Common myeloid progenitor, CD34-positive (primary cell): Measurements from ENCODE around the gene GNPTAB.

ENCODE experiments used
- CTCF ChIA-PET: fragments of 350-600 bp; sonication (Branson Sonifier 250); formaldehyde crosslinking; loops from one replicate; lab custom pipeline; 2021; ENCODE audit warnings: antibody characterized with exemption; lab: Charles Lee
- POLR2A ChIA-PET: fragments of 350-600 bp; sonication (Branson Sonifier 250); formaldehyde crosslinking; loops from one replicate; lab custom pipeline; 2021; ENCODE audit warnings: antibody characterized with exemption; lab: Charles Lee
- DNase-seq, 3 donors: peaks; one replicate each; pipeline versions ENCODE4 v3.0.0 to v3.0.0-alpha.2; 2013
- H3K27ac ChIP-seq, 2 experiments: 1 replicate in 1 of 2; 2 replicates in 1 of 2; pipeline ENCODE4 v1.7.0; 2013; ENCODE audit warnings: inconsistent platforms in 2 of 2, low read length in 2 of 2, mild to moderate bottlenecking in 2 of 2, low read depth in 1 of 2, moderate library complexity in 1 of 2; ENCODE audit not compliant: severe bottlenecking in 2 of 2, insufficient read depth in 1 of 2, poor library complexity in 1 of 2
- H3K27me3 ChIP-seq, 5 experiments: replicated peaks in 2 of 5; 1 replicate in 3 of 5; 2 replicates in 2 of 5; pipeline versions ENCODE4 v1.6.1 to v1.7.0; 2013; ENCODE audit warnings: low read length in 4 of 5, mild to moderate bottlenecking in 2 of 5, moderate library complexity in 2 of 5, inconsistent platforms in 1 of 5; ENCODE audit not compliant: insufficient read depth in 5 of 5, control insufficient read depth in 4 of 5
- H3K36me3 ChIP-seq, 4 experiments: 1 replicate in 2 of 4; 2 replicates in 2 of 4; pipeline versions ENCODE4 v1.6.1 to v1.7.0; 2013; ENCODE audit warnings: low read length in 3 of 4, control low read depth in 1 of 4, mild to moderate bottlenecking in 1 of 4; ENCODE audit not compliant: control insufficient read depth in 4 of 4, insufficient read depth in 4 of 4
- H3K4me1 ChIP-seq, 4 experiments: 1 replicate in 3 of 4; 2 replicates in 1 of 4; pipeline versions ENCODE4 v1.6.1 to v1.7.1; 2013; ENCODE audit warnings: low read length in 3 of 4, mild to moderate bottlenecking in 3 of 4, control low read depth in 1 of 4, inconsistent platforms in 1 of 4, moderate library complexity in 1 of 4; ENCODE audit not compliant: control insufficient read depth in 4 of 4, insufficient read depth in 4 of 4; ENCODE audit errors: control extremely low read depth in 1 of 4
- H3K4me3 ChIP-seq, 7 experiments: 1 replicate in 4 of 7; 2 replicates in 3 of 7; pipeline versions ENCODE4 v1.5.1 to v1.7.0; 2013; ENCODE audit warnings: mild to moderate bottlenecking in 7 of 7, low read length in 6 of 7, moderate library complexity in 6 of 7, inconsistent platforms in 2 of 7, low read depth in 2 of 7, control low read depth in 1 of 7; ENCODE audit not compliant: insufficient read depth in 4 of 7, control insufficient read depth in 1 of 7; ENCODE audit errors: extremely low read depth in 1 of 7
- H3K9me3 ChIP-seq, 5 experiments: 1 replicate in 4 of 5; 2 replicates in 1 of 5; pipeline versions ENCODE4 v1.6.1 to v1.7.1; 2013; ENCODE audit warnings: low read length in 4 of 5, mild to moderate bottlenecking in 2 of 5, inconsistent platforms in 1 of 5, low read depth in 1 of 5, moderate library complexity in 1 of 5; ENCODE audit not compliant: control insufficient read depth in 4 of 5, insufficient read depth in 2 of 5; ENCODE audit errors: control extremely low read depth in 1 of 5
- WGBS: methylation state at CpG from one replicate; pipeline ENCODE4 v1.1.5; 2013; ENCODE audit not compliant: insufficient coverage; 5-methylcytosine and 5-hydroxymethylcytosine counted together

The GNPTAB gene

GRCh38 chr12:101802486-101802885 lies 28.3 kb downstream of the GNPTAB start:
- Histone ChIP-seq H3K4me3 (no peak overlapping the region), H3K9me3 (no peaks in the 10 kb centered on the region), H3K4me1 (peaks cover 4 to 31% (median 7%) of the 10 kb centered on the region in 4 experiments), H3K36me3 (no peaks in the 10 kb centered on the region), H3K27ac (no peak overlapping the region), H3K27me3 (no peaks in the 10 kb centered on the region)
- ChIA-PET POLR2A (no interaction called here), CTCF (interaction anchor here (0.7 to 1.4 kb wide), 2 partner anchors 20 to 21 kb away, joined by 3 to 4 read pairs; no protein-coding TSS in a partner anchor)
- WGBS: 100% methylated on average over 1 of the region's 2 CpGs
- DNase-seq: no peak

DNA sequence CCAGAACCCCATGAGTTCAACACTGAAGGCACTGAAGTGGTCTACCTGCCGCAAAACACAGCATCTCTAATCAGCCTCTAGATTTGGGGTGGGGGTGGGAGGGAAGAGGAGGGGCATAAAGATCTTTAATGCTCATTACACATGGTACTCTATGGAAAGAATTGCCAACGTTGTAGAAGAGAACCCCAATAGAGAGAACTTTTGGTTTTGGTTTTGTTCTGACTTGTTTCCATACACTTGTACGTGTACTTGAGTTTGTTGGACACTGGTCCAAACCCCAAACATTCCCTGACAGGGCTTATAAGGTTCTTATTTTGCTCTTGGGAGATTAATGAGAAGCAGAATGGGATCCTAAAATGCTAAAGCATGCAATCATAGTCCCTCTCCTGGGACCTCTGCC lies 31.0 kb downstream of the GNPTAB start:
- no peak for DNase-seq
- POLR2A ChIA-PET: no interaction called here

DNA sequence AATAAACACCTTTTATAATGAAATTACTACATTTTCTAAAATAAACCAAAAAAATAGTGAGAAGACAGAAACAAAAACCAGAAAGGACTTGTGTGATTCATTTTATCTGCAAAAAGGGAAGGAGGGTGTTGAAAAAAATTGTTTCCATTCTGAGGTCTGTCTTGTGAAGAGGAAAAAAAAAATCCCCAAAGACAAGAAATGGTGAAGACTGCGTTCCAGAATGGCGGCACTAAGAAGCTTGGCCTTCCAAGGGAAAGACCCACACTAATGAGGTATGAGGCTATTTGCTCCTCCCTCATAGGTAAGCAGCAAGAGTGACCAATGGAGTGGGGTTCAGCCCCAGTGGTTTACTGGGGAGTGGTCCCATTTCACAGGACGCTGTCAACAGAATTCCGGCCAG lies 35.0 kb downstream of the GNPTAB start:
- no peak overlapping the region for H3K27ac ChIP-seq
- CTCF ChIA-PET: interaction anchor here (4.7 kb wide), 1 partner anchor 34 kb away, joined by 33 read pairs; the partner anchor contains the start of gene GNPTAB

More for the DNA sequence above, 31.0 kb downstream of the GNPTAB start:
- no peak overlapping the region for H3K27ac ChIP-seq
- H3K4me1 ChIP-seq: peaks cover 4 to 34% (median 9%) of the 10 kb centered on the region in 4 experiments
- H3K4me3 ChIP-seq: no peak overlapping the region
- peaks cover 0 to 4% (median 2%) of the 10 kb centered on the region in 4 experiments for H3K36me3 ChIP-seq
- WGBS: 100% methylated on average over 2 of the region's 3 CpGs
- no peaks in the 10 kb centered on the region for H3K27me3 ChIP-seq
- CTCF ChIA-PET: no interaction called here
- H3K9me3 ChIP-seq: no peaks in the 10 kb centered on the region

GRCh38 chr12:101795013-101795412 lies 35.7 kb downstream of the GNPTAB start:
- Histone ChIP-seq H3K36me3 (peaks cover 2 to 21% (median 14%) of the 10 kb centered on the region in 4 experiments), H3K27me3 (no peaks in the 10 kb centered on the region), H3K4me1 (peaks cover 4 to 63% (median 9%) of the 10 kb centered on the region in 4 experiments), H3K9me3 (no peaks in the 10 kb centered on the region), H3K4me3 (no peak overlapping the region), H3K27ac (no peak overlapping the region)
- ChIA-PET POLR2A (no interaction called here), CTCF (interaction anchor here (1.2 to 4.7 kb wide), 2 partner anchors 10 to 34 kb away, joined by 5 to 33 read pairs; partner anchors contain the start of gene GNPTAB)
- no peak for DNase-seq
- WGBS: no CpG with 5 or more reads among the region's 1 CpG

More for the DNA sequence above, 35.0 kb downstream of the GNPTAB start:
- POLR2A ChIA-PET: no interaction called here
- H3K4me1 ChIP-seq: peaks cover 4 to 61% (median 9%) of the 10 kb centered on the region in 4 experiments
- 82% methylated on average over 3 of the region's 4 CpGs for WGBS
- peak overlapping the region in 1 of 7 experiments; percentile 28 for H3K4me3 ChIP-seq
- no peaks in the 10 kb centered on the region for H3K9me3 ChIP-seq
- DNase-seq: peak in 2 of 3 donors; percentile 62 to 67
- no peaks in the 10 kb centered on the region for H3K27me3 ChIP-seq
- peaks cover 2 to 17% (median 10%) of the 10 kb centered on the region in 4 experiments for H3K36me3 ChIP-seq

GRCh38 chr12:101794574-101794973 lies 36.2 kb downstream of the GNPTAB start:
- no CpG with 5 or more reads among the region's 2 CpGs for WGBS
- no peaks in the 10 kb centered on the region for H3K27me3 ChIP-seq
- ChIA-PET CTCF (interaction anchor here (1.2 to 4.7 kb wide), 5 partner anchors 11 to 45 kb away, joined by 3 to 33 read pairs (median 5); partner anchors contain the start of gene GNPTAB), POLR2A (no interaction called here)
- H3K4me3 ChIP-seq: no peak overlapping the region
- H3K9me3 ChIP-seq: no peaks in the 10 kb centered on the region
- H3K27ac ChIP-seq: no peak overlapping the region
- peaks cover 6 to 26% (median 18%) of the 10 kb centered on the region in 4 experiments for H3K36me3 ChIP-seq
- peaks cover 4 to 63% (median 9%) of the 10 kb centered on the region in 4 experiments for H3K4me1 ChIP-seq
- DNase-seq: no peak

GRCh38 chr12:101793401-101793800 lies 37.4 kb downstream of the GNPTAB start:
- ChIA-PET POLR2A (interaction anchor here (0.9 to 1.2 kb wide), 2 partner anchors 21 to 33 kb away, joined by 3 read pairs; no protein-coding TSS in a partner anchor), CTCF (interaction anchor here (0.8 to 4.7 kb wide), 10 partner anchors 13 to 120 kb away, joined by 3 to 33 read pairs (median 4); partner anchors contain the start of gene GNPTAB)
- Histone ChIP-seq H3K36me3 (peaks cover 6 to 37% (median 28%) of the 10 kb centered on the region in 4 experiments), H3K4me3 (no peak overlapping the region), H3K4me1 (peaks cover 4 to 63% (median 9%) of the 10 kb centered on the region in 4 experiments), H3K27ac (no peak overlapping the region), H3K9me3 (no peaks in the 10 kb centered on the region), H3K27me3 (no peaks in the 10 kb centered on the region)
- peak; percentile 51 to 85 (median 77) for DNase-seq
- 0% methylated on average over 1 of the region's 1 CpG for WGBS
